ENCODE data around the gene PPARA. TPM values are rescaled to one million over a fixed set of nuclear protein-coding genes. Genes with fewer than 3 reads are reported as not detected.

The PPARA gene
- total and polyA plus RNA-seq, 12 donors: 5.1 to 208 (median 37.4) TPM

DNA sequence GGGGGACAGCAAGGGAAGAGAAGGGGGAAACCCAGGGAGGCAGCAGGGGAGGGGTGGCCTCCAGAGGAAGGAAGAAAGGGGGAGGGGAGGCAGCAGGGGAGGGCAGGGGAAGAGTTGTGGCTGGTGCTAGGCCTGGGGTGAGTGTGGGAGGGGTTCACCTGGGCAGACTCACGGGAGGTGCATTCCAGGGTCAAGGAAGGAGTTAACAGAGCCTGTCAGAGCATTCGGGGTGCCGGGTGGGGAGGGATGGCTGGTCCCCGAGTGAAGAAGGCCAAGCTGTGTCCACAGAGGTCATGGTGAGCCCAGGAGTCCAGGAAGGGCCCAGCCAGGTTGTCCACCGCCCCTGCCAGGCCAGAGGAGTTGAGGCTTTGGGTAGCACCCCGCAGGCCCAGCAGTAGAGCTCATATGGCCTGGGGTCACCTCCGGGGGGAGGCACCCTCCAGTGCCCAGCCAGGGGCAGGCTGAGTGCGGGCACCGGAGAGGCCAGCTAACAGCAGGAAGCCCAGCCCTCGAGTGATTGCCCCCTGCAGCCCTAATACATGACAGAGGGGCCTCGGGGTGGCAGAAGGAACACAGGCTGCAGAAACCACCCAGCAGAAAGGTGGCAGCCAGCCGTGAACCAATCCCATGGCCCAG lies 31.1 kb upstream of the PPARA start:
- H3K4me3 ChIP-seq: no peak overlapping the region
- intact Hi-C loops (cut with DNase I): loop anchor here in 1 of 2 donors (5.0 kb wide), 1 partner anchor 112 kb away; no protein-coding TSS in a partner anchor

DNA sequence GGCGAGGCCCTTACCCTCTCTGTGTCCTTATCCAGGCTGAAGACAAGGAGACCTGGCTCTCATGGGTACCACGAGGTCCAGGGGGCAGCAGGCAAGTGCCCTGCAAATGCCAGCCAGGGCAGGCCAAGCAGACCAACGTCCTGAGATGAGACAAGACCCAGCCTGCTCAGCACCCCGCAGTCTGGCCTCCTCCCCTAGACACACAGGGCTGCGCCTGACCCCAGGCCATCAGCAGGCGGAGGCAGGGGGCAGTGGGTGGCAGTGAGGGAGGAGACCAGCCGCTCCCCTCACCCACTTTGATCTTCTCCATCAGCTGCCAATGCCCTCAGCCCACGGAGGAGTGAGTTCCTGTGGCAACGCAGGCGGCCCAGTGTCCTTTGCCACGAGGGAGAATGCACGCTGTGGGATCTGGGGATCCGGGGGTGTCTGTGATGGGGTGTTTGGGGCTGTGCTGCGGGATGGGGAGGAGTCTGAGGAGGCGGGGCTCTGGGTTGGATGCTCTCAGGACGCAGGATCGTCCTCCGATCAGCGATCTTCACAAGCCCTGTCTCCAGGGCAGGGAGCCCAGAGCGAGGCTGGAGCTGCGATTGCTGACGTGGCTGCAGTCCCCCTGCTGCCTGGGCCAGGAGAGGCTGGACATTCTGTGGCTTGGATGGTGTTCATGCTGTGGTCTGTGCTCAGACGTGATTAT lies 30.5 kb upstream of the PPARA start:
- peaks cover 16 to 38% of the 10 kb centered on the region in 2 donors for H3K4me1 ChIP-seq (replicated peaks in 1 of 2)
- H3K4me3 ChIP-seq: no peak overlapping the region
- peak overlapping the region in 4 of 5 donors; percentile 33 to 63 (median 48) for H3K27ac ChIP-seq
- no peaks in the 10 kb centered on the region for H3K36me3 ChIP-seq (replicated peaks in 1 of 2)
- peak; percentile 67 to 94 (median 76) for DNase-seq
- WGBS, 4 donors: 25 to 58% (median 43%) methylated on average over 13 to 23 of the region's 23 CpGs
- intact Hi-C loops (cut with DNase I): loop anchor here (5.0 to 10.0 kb wide), 3 partner anchors 113 to 422 kb away; partner anchors contain the start of gene CDPF1 (in 1 of the 2)
- H3K27me3 ChIP-seq: no peaks in the 10 kb centered on the region
- H3K9me3 ChIP-seq (replicated peaks in 1 of 3): no peaks in the 10 kb centered on the region
- TF ChIP-seq POLR2A (IDR thresholded peaks at IDR 0.05): peak in 1 of 2 donors; percentile 37
- TF ChIP-seq, protein P1, sequence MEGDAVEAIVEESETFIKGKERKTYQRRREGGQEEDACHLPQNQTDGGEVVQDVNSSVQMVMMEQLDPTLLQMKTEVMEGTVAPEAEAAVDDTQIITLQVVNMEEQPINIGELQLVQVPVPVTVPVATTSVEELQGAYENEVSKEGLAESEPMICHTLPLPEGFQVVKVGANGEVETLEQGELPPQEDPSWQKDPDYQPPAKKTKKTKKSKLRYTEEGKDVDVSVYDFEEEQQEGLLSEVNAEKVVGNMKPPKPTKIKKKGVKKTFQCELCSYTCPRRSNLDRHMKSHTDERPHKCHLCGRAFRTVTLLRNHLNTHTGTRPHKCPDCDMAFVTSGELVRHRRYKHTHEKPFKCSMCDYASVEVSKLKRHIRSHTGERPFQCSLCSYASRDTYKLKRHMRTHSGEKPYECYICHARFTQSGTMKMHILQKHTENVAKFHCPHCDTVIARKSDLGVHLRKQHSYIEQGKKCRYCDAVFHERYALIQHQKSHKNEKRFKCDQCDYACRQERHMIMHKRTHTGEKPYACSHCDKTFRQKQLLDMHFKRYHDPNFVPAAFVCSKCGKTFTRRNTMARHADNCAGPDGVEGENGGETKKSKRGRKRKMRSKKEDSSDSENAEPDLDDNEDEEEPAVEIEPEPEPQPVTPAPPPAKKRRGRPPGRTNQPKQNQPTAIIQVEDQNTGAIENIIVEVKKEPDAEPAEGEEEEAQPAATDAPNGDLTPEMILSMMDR (IDR thresholded peaks at IDR 0.05): peak in 2 of 6 experiments; percentile 15 to 22

More for the DNA sequence above, 31.1 kb upstream of the PPARA start:
- Histone ChIP-seq H3K4me1 (replicated peaks in 1 of 2) (peaks cover 21 to 44% of the 10 kb centered on the region in 2 donors), H3K27me3 (no peaks in the 10 kb centered on the region), H3K9me3 (replicated peaks in 1 of 3) (no peaks in the 10 kb centered on the region), H3K36me3 (replicated peaks in 1 of 2) (no peaks in the 10 kb centered on the region), H3K27ac (peak overlapping the region in 4 of 5 donors; percentile 33 to 63 (median 48))
- TF ChIP-seq, protein P1 (IDR thresholded peaks at IDR 0.05): no peak
- TF ChIP-seq POLR2A (IDR thresholded peaks at IDR 0.05): no peak
- WGBS, 4 donors: 32 to 68% (median 55%) methylated on average over 4 to 12 of the region's 12 CpGs
- DNase-seq: no peak

DNA sequence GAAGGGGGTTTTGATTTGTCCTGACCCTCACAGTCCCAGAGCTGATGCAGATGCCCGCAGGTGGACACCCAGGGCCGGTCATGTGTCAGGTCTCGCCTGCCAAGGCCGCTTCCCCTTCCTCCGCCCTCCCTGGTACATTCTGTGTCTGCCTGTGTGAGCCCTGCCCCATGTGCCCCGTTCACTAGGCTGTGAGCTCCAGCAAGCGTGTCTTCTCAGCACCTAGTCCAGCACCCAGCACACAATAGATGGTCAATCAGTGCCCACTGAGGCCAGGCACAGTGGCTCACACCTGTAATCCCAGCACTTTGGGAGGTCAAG lies 29.9 kb upstream of the PPARA start:
- TF ChIP-seq, protein P1 (IDR thresholded peaks at IDR 0.05): no peak
- no peak for TF ChIP-seq POLR2A (IDR thresholded peaks at IDR 0.05)
- Histone ChIP-seq H3K9me3 (replicated peaks in 1 of 3) (no peaks in the 10 kb centered on the region), H3K27ac (peak overlapping the region in 4 of 5 donors; percentile 33 to 63 (median 48)), H3K4me1 (replicated peaks in 1 of 2) (peaks cover 15 to 33% of the 10 kb centered on the region in 2 donors), H3K4me3 (no peak overlapping the region), H3K36me3 (replicated peaks in 1 of 2) (no peaks in the 10 kb centered on the region), H3K27me3 (no peaks in the 10 kb centered on the region)
- 17 to 40% (median 37%) methylated on average over 4 to 7 of the region's 7 CpGs for WGBS, 4 donors
- intact Hi-C loops (cut with DNase I): loop anchor here in 1 of 2 donors (5.0 to 10.0 kb wide), 2 partner anchors 134 to 422 kb away; partner anchors contain the start of gene CDPF1
- peak in 1 of 7 donors; percentile 83 for DNase-seq

DNA sequence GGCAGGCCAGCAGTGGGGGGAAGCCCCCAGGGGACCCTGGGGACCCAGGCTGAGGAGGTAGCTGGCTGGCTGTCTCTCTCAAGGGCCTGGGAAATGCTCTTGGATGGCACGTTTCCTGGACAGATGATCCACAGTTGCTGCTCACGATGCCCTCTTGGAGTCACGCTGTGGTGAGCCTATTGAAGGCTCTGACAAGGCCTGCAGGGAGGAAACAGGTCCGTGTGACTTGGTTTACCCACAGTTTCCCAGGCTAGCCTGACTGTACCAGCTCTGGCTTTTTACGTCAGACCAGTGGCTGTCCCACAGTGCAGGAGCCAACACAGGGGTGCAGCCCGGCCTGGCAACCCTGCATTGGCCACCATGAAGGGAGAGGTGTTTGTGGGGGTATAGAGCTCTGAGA lies 29.2 kb upstream of the PPARA start:
- Histone ChIP-seq H3K4me3 (no peak overlapping the region), H3K9me3 (replicated peaks in 1 of 3) (no peaks in the 10 kb centered on the region), H3K36me3 (replicated peaks in 1 of 2) (no peaks in the 10 kb centered on the region), H3K27me3 (no peaks in the 10 kb centered on the region), H3K4me1 (replicated peaks in 1 of 2) (peaks cover 8 to 26% of the 10 kb centered on the region in 2 donors), H3K27ac (peak overlapping the region in 1 of 5 donors; percentile 4)
- DNase-seq: no peak
- WGBS, 4 donors: 73 to 100% (median 81%) methylated on average over 3 to 6 of the region's 6 CpGs
- intact Hi-C loops (cut with DNase I): loop anchor here in 1 of 2 donors (5.0 to 10.0 kb wide), 2 partner anchors 134 to 421 kb away; partner anchors contain the start of gene CDPF1
- TF ChIP-seq POLR2A (IDR thresholded peaks at IDR 0.05): no peak
- TF ChIP-seq, protein P1 (IDR thresholded peaks at IDR 0.05): no peak
